ENCODE results near the gene PRDM16.
"Not testable (repeated sequence)": the region's sequence is repeated elsewhere in the genome, so short reads cannot be mapped to it uniquely, and the experiment has no call there.

Gene PRDM16

DNA sequence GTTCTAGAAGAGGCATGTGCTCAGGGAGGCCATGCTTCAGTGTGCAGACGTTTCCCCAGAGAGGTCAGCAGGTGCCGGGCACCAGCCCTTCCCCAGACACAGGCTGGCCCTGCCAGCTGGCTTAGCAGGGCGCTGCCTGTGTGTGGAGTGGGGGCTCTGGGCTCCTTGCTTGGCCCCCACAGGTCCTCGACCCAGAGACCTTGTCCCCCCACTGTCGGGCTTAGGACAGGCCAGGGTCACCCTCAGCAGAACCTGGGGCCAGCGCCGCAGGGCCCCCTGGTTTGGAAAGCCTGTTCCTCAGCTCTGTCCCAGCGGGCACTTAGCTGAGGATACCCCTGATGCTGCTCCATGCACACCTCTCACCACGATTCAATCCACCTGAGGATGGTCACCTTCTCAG, 213.2 kb downstream of the PRDM16 start:
- DNase-seq (ENCODE audit: low read depth): no peak

DNA sequence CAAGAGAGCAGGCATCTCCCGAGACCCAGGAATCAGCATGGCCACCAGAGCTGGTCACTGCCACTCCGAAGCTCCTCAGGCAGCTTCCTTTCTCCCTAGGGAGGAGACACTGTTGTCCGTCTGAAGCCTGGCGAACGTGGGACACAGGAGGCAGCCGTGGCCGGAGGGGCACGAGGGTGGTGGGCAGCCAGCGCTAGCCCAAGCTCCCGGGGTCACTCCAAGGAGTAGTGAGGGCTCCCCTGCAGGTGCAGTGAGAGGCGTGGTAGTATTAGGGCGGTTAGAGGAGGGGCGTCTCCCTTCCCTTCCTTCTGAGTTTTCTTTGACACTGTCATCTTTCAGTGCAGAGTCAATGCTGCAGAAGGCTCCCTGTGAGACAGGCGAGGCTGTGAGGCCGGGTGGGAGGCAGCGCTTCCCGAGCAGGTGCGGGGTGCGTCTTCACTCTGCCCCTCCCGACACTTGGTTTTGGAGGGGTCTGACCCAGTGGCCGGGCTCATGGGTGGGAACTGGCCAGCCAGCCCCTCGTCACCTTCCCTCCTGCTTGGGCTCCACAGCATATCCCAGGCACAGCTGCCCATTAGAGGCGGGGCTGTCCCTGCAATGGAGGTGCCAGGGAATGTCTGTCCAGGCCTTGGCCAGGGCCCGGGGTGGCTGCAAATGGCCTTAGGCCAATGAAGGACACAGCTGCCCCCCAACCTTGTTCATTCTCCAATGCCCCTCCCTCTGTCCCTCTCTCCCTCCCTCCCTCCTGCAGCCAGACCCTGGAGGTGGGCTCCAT, 213.8 kb downstream of the PRDM16 start:
- no peak for DNase-seq (ENCODE audit: low read depth)

DNA sequence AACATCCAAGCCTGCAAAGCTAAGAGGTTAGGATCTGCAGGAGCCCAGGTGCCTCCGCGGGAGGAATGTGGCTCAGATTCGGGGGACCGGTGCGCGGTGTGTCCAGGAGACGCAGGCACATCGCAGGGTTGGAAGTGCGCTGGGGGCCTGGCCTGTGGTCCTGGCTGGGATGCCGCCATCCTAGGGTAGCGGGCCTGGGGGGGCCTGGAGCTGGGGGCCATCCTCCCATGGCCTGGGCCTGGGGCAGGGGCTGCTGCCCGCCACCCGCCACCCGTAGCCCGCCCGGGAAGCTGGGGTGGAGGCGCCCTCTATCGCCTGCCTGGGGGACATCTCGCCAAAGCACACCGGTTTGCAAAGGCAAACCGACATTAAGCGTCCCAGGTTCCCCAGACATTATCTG, 214.8 kb downstream of the PRDM16 start:
- no peak for DNase-seq (ENCODE audit: low read depth)

DNA sequence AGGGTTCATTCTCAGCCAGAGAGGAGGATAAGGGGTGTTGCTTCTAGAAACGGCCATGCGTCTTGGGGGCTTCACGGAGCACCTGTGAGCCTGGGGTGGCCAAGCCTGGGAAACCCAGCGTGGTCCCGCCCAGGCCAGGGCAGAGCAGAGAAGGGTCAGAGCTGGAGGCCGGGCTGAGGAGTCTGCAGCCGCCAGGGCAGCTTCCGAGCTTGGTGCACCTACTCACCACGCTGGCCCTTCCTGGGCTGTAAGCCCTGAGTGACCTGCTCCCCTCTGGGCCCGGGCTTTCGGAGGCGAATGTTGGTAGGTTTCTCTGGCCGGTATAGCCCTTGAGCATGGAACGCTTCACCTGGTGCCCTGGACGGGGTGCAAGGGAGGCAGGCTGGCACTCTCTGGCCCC, 215.7 kb downstream of the PRDM16 start:
- no peak for DNase-seq (ENCODE audit: low read depth)

DNA sequence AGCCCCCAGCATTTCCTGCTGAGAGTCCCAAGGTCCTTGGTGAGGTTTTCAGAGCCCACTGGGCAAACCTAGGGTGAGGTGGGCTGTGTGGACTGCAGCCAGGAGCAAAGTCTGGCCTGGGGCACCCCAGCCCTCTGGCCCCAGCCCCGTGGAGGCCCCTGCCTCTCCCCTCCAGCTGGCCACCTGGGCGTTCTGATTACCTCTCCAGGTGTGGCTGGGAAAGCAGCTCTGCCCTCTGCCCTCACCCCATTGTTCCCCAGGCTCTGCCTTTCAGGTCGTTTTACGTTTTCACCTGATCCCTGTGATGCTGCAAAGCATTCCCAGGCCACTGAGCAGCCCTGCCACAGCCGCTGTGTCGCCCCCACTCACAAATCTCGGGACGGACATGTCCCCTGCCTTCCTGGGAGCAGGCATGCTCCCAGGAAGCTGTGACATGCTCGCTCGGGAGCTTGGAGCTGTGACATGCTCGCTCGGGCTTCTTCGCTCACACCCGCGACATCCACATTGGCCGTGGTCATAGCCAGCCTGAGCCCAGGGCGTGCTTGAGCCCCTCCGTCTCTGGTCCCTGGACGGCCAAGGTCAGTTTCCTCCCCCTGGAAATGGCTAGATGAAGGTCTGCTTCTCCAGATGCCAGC, 216.2 kb downstream of the PRDM16 start:
- DNase-seq (ENCODE audit: low read depth): no peak

DNA sequence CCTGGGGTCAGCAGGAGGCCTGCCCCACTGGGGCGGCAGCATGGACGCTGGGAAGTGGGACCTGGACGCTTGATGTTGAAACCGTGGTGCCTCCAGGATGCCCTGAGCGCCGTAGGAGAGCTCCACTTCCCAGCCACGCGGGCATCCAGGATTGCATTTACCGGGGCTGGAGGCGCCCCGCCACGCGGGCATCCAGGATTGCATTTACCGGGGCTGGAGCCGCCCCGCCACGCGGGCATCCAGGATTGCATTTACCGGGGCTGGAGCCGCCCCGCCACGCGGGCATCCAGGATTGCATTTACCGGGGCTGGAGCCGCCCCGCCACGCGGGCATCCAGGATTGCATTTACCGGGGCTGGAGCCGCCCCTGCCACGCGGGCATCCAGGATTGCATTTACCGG, 218.1 kb downstream of the PRDM16 start:
- not testable (repeated sequence) for DNase-seq (ENCODE audit: low read depth)

DNA sequence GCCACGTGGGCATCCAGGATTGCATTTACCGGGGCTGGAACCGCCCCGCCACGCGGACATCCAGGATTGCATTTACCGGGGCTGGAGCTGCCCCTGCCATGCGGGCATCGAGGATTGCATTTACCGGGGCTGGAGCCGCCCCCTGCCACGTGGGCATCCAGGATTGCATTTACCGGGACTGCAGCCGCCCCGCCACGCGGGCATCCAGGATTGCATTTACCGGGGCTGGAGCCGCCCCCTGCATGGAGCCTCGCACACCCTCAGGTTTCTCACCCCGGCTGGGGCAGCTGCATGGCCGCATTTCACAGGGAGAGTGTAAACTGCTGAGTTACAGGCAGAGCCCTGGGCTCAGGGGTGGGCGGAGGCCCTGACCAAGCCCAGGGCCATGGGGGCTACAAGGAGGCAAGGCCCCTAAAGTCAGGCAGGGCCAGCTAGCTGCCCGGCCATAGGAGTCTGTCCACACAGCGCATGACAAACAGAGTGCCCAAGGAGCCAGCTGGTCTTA, 218.7 kb downstream of the PRDM16 start:
- no peak for DNase-seq (ENCODE audit: low read depth)

DNA sequence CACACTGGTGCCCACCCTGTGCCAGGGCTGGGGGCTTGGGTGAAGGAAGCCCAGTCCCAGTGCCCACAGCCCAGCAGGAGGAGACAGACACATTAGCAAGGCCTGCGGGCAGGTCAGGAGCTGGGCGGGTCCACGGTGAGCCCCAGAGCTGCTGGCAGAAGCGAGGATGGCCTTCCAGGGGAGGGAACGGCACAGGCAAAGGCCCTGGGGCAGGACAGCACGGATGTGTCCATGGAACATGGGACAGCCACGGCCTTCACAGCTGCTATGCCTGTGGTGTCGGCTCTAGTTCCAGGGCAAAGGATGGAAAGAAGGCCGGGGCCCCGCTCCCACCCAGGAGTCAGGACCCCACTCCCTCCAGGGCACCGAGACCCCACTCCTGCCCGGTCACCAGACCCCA, 220.5 kb downstream of the PRDM16 start:
- no peak for DNase-seq (ENCODE audit: low read depth)

DNA sequence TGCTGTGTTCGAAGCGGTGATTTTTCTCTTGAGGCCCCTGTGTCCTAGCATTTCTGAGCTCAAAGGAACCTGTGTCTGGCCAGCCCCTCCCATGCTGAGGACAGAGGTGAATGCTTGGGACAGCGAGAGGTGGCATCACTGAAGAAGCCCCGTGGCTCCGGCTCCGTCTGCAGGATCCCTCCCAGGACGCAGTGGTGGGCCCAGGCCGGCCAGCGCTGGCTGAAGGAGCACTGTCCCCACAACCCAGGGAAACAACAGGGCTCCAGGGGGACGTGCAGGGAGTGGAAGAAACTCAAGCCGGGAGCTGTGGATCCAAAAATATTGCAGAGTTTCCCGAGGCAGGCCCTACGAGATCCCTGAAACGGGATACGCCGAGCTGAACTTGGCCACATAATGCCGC, 221.4 kb downstream of the PRDM16 start:
- no peak for DNase-seq (ENCODE audit: low read depth)

DNA sequence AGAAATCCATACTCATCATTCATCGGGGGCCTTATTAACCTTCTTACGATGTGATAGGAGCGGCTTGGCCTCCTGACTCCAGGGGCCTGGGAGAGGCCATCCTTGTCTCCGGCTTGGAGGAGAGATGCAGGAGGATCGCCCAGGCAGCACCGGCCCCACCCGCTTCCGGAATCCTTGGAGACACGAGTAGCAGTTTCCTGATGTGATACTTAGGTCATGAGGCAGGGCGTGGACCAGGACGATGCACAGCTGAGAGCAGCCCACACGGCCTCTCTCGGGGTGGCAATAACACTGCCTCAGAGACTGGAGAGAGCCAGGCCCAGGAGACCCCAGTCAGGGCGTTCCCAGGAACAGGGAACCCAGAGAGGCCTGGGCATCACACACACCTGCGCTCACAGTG, 221.9 kb downstream of the PRDM16 start:
- no peak for DNase-seq (ENCODE audit: low read depth)

DNA sequence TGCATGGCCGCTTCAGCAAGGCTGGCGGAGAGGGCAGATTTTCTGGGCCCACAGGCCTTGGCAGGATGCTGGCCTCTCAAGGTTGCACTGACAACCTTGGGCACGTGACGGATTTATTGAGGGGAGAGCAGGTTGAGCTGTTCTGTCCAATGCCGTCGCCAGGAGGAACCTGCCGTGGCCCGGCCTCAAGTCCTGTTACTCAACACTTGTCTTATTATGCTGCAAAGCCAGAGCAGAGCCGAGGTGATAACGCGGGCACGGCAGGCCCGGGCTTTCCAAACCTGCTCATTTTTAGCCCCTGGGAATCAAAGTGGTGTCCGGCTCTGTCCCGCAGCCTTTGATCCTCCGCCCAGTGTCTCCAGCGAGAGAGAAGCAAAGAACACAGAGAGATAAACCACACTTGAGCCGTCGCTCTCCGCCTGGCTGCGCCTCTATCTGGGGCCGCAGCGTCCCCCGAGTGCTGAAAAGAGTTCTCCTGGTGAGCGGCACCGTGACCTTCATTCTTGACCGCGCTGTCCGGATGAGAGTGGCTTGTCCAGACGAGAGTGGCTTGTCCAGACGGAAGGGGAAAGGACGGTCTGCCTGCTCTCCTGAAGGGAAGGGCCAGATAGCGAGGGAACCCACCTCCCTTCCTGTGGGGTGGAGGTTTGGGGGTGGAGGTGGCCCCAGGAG, 223.2 kb downstream of the PRDM16 start:
- DNase-seq (ENCODE audit: low read depth): no peak

DNA sequence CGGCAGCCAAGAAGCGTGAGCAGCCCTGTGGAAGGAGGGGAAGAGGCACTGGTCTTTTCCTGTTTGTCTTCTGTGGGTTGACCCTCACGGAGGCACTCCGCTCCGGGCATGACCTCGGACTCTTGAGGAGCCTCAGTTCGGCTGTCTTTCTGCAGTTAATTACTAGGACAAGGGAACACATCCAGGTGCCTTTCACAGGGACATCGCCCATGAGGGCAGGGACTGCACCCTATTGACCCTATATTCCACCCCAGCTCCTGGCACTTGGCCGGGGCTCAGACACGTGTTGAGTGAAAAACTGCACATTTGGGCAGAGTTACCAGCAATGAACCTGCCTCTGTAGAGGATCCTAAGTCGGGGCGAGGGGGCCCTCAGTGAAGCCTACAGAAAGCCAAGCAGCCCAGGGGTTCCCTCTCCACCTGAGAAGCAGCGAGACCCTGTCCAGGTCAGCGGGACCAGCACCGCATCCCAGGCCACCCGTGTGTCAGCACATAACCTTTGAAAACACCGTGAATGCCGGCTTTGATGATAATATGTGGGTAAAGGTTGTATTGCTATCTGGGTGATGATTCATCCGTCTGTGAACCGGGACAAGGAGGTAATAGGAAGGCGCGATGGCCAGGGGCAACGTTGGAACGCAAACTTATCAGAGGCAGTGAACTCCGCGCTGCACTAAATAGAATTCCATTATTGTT, 224.0 kb downstream of the PRDM16 start:
- no peak for DNase-seq (ENCODE audit: low read depth)

DNA sequence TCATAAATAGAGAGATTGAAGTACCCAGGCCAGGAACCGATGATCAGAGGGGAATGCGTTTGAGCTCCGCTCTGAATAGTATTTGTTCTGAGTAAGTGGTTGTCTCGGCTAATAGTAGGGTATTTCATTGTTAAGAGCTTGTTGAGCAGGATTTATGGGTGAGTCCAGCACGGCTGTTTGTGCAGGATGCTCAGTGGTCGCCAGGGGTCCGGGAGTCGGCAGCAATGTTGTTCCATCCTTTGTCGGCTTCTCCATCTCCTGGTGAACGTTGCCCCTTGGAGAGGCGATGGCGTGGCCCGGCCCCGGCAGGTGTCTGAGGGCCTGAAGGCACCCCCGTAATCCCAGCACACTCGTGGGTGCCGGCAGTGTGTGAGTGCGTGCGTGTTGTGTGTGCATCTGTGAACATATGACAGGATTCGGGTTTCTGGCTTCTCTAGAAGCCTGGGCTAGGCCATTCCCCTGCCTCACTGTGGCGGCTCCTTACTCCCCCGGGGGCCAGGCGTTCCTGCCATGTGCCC, 224.6 kb downstream of the PRDM16 start:
- no peak for DNase-seq (ENCODE audit: low read depth)

DNA sequence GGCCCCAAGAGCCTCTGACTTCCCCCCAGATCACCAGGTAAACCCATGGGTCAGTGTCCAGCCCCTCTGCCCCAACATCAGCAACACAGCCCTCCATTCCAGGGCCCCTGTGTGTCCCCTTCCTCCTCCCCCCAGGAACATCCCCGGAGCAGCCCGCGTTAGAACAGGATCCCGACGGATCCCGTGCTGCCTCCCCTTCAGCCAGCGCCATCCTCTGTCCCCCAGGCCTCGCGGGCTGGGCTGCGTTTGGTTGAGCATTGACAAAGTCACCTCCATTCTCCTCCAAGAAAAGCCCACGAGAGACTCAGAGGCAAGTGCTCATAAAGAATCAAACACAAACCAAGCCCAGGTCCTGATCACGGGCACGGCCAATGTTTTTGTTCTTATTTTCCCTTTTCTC, 225.4 kb downstream of the PRDM16 start:
- no peak for DNase-seq (ENCODE audit: low read depth)

DNA sequence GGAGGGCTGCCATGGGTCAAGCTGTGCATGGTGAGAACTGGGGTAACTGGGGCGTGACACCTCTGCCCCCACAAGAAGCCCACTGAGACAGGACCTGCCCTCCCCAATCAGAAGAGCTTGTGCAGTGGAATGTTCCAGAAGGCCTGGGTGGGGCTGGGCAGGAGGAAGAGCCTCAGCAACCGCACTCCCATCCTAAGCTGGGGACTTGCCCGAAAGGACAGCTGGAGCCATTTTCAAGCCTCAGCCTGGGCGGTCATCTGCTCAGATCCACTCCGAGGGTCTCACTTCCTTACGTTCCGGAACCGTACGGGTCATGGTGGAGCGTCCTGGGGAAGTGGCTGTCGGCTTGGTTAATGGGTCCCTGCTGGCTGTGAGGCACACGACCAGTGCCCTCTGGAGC, 226.8 kb downstream of the PRDM16 start:
- DNase-seq (ENCODE audit: low read depth): no peak

DNA sequence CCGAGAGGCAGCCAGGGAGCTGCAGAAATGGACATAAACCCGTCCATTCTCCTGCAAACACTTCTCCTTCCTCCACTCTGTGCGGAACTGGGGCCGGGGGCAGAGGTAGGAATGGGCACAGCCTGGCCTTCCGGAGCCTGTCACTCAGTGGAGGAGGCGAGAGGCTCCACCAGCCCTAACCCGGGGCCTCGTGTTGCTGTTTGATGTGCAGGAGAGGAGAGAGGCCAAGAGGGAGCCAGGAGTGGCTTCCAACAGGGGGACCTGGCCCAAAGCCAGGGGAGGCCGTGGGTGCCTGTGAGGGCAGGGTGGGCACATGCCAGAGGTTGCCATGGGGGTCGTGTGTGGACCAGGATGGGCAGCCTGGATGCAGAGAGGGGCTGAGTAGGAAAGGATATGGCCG, 227.3 kb downstream of the PRDM16 start:
- no peak for DNase-seq (ENCODE audit: low read depth)

DNA sequence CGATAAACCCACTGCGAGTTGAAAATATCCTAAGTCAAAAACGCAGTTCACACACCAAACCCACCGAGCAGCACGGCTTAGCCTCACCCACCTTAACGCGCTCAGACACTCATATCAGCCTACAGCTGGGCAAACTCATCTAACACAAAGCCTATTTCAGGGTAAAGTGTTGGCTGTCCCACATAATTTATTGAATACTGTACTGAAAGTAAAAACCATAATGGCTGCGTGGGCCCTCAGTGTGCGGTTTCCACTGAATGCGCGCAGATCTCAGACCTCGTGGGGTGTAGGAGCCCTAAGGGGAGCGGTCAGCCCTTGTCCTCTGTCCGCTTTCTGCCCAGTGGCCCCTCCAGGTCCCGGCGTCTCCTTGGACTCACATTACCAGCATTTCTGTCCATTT, 227.8 kb downstream of the PRDM16 start:
- no peak for DNase-seq (ENCODE audit: low read depth)

DNA sequence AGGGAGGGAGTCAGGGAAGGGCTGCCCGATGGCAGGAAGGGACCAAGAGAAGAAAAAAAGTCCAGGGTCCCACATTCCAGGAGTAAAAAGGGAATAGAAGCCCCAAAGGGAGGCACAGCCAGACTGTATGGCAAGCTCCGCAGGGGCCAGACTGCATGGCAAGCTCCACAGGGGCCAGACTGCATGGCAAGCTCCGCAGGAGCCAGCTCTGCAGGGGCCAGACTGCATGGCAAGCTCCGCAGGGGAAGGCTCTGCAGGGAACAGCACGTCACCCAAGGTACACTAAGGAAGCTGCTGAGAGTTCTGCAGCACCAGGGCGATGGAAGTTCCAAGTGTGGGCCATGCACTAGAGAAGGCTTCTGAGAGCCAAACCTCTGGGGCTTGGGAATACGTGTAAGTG, 228.8 kb downstream of the PRDM16 start:
- DNase-seq (ENCODE audit: low read depth): no peak

DNA sequence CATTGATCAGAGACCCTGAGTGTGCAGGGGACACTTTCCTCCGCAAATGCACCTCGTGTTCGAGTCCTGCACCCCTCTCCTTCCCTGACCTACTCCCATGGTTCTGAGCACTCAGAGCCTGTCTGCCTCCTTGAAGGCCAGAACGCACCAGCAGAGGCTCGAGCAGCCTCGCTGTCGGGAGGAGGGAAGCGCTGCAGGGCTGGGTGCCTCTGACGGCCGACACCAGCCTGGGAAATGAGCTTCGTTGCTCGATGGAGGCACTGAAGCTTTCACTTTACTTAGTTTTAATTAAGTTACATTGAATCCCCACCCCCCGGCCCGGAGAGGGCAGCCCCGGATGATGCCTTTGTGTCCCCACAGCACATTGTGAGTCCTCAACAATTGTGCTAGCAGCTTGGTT, 229.2 kb downstream of the PRDM16 start:
- no peak for DNase-seq (ENCODE audit: low read depth)

DNA sequence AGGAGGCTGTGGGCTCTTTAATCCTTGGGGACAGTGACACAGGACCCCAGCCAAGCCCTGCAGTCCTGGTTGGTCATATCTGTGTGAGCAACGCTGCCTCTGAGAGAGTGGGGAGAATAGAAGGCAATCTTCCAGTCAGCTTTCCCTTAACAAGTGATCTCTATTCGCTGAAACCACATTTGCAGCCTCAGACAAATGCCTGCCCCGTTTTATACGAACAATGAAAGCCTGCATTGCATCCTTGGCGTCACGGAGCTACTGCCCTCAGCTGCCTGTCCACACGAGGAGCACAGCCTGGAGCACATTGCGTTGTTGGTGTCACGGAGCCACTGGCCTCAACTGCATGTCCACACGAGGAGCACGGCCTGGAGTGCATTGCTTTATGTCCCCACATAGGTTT, 235.2 kb downstream of the PRDM16 start:
- no peak for DNase-seq (ENCODE audit: low read depth)

DNA sequence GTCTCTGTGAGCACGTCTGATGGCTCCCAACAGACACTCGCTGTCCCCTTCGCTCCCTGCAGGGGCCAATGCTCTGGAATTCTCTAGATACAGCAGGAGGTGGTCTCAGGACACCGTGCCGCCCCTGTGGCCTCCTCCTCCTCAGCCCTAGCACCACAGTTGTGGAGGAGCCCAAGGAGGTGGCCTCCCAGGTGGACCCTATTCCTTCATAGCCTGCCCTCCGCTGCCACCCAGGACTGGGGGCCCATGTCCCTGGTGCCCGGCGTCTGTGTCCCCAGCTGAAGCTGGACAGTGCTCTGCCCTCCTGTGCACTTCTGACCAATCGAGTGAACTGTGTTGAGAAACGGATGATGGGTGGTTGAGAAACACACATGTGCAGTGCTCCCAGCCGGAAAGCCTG, 235.7 kb downstream of the PRDM16 start:
- DNase-seq (ENCODE audit: low read depth): no peak

DNA sequence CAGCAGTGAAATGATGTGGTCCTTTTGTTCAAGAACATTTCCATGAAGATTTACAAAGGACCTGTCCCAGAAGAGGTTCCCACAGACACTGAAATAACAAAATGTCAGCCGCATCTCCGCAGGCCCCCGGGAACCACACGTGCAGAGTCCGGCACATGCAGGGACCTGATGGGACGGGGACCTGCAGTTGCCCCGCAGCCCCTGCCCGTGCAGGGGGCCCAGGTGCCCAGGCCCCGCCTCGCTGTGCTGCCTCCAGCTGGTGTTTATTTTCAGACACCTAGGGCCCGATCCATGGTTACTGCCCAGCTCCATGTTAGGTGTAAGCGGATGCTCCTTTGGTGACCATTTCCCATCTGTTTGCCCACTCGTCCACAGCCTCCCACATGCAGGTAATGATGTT, 236.2 kb downstream of the PRDM16 start:
- no peak for DNase-seq (ENCODE audit: low read depth)

Measured in fibroblast of the conjunctiva (primary cell).